LHCN-M2 (cell line): ENCODE results near the gene AIF1L. TPM values are rescaled to one million over a fixed set of nuclear protein-coding genes. Genes with fewer than 3 reads are reported as not detected.
"Not testable (repeated sequence)": the region's sequence is repeated elsewhere in the genome, so short reads cannot be mapped to it uniquely, and the experiment has no call there.

Experiments
- DNase-seq: peaks from one replicate; pipeline ENCODE4 v3.0.0-alpha.2; 2012; ENCODE audit warnings: low read depth
- total RNA-seq: library from RNA; depleted of rRNA; stranded (reverse); fragments of >200 nt; gene quantifications from 2 replicates; pipeline ENCODE4 v1.2.3, GENCODE V29; 2014

Gene AIF1L
- total RNA-seq, 1 experiment from 2014 or later, result not detected

GRCh38 chr9:131098391-131099101, 2.2 kb downstream of the AIF1L start:
- DNase-seq, result no peak

GRCh38 chr9:131099102-131099606, 2.8 kb downstream of the AIF1L start:
- DNase-seq, result no peak

GRCh38 chr9:131099845-131100244, 3.5 kb downstream of the AIF1L start:
- DNase-seq, result not testable (repeated sequence)

- no peak for DNase-seq
These were observed 4.1 kb downstream of the AIF1L start for GRCh38 chr9:131100445-131100844.

- DNase-seq, result no peak
These were observed 5.1 kb downstream of the AIF1L start for GRCh38 chr9:131101207-131101964.

- no peak for DNase-seq
These were observed 6.7 kb downstream of the AIF1L start for GRCh38 chr9:131103024-131103423.

GRCh38 chr9:131103535-131103934, 7.2 kb downstream of the AIF1L start:
- DNase-seq, result no peak

GRCh38 chr9:131104016-131104740, 7.8 kb downstream of the AIF1L start:
- DNase-seq, result no peak

- DNase-seq, result no peak
These were observed 9.6 kb downstream of the AIF1L start for GRCh38 chr9:131105952-131106351.

- no peak for DNase-seq
These were observed 11.4 kb downstream of the AIF1L start for GRCh38 chr9:131107760-131108159.

GRCh38 chr9:131111186-131111853, 15.0 kb downstream of the AIF1L start:
- no peak for DNase-seq

- DNase-seq, result no peak
These were observed 15.6 kb downstream of the AIF1L start for GRCh38 chr9:131111854-131112311.

GRCh38 chr9:131112374-131113154, 16.2 kb downstream of the AIF1L start:
- no peak for DNase-seq

GRCh38 chr9:131113655-131114054, 17.3 kb downstream of the AIF1L start:
- DNase-seq, result no peak

- DNase-seq, result no peak
These were observed 17.8 kb downstream of the AIF1L start for GRCh38 chr9:131114084-131114535.

GRCh38 chr9:131115360-131115742, 19.0 kb downstream of the AIF1L start:
- DNase-seq, result not testable (repeated sequence)

- DNase-seq, result no peak
These were observed 20.2 kb downstream of the AIF1L start for GRCh38 chr9:131116281-131117120.

GRCh38 chr9:131117121-131117761, 20.9 kb downstream of the AIF1L start:
- no peak for DNase-seq

GRCh38 chr9:131117762-131118145, 21.4 kb downstream of the AIF1L start:
- no peak for DNase-seq
